Osteoblast (primary cell): ENCODE measurements around the gene TBX10. TPM values are rescaled to one million over a fixed set of nuclear protein-coding genes. Genes with fewer than 3 reads are reported as not detected.
"Not testable (repeated sequence)": the region's sequence is repeated elsewhere in the genome, so short reads cannot be mapped to it uniquely, and the experiment has no call there.

Experiments
- DNase-seq: peaks from one replicate; pipeline ENCODE4 v3.0.0; 2011; ENCODE audit warnings: low spot score, mixed read lengths; ENCODE audit not compliant: insufficient read length; ENCODE audit errors: missing footprints
- H2AFZ ChIP-seq: 2 replicates; pipeline ENCODE4 v1.6.0; 2011; ENCODE audit warnings: mild to moderate bottlenecking, low read length
- H3K27ac ChIP-seq: 2 replicates; pipeline ENCODE4 v1.5.1; 2011; ENCODE audit warnings: mild to moderate bottlenecking, low read depth, low read length, moderate library complexity
- H3K27me3 ChIP-seq: 2 replicates; pipeline ENCODE4 v1.6.0; 2012; ENCODE audit warnings: mild to moderate bottlenecking, control low read depth, inconsistent platforms, low read length, moderate library complexity; ENCODE audit not compliant: insufficient read depth
- H3K36me3 ChIP-seq: 2 replicates; pipeline ENCODE4 v1.5.1; 2011; ENCODE audit warnings: mild to moderate bottlenecking, low read length, control low read depth, moderate library complexity; ENCODE audit not compliant: insufficient read depth
- H3K4me1 ChIP-seq: 2 replicates; pipeline ENCODE4 v1.5.1; 2011; ENCODE audit warnings: mild to moderate bottlenecking, low read length, control low read depth, moderate library complexity; ENCODE audit not compliant: insufficient read depth
- H3K4me2 ChIP-seq: 2 replicates; pipeline ENCODE4 v1.6.0; 2011; ENCODE audit warnings: mild to moderate bottlenecking, low read length; ENCODE audit not compliant: insufficient read depth
- H3K4me3 ChIP-seq: fragments of 200-600 bp; sonication (generic); 3 replicates; pipeline ENCODE4 v1.5.1; 2012; ENCODE audit warnings: mild to moderate bottlenecking, low read length, inconsistent platforms; ENCODE audit not compliant: insufficient read depth
- H3K79me2 ChIP-seq: 2 replicates; pipeline ENCODE4 v1.6.0; 2012; ENCODE audit warnings: mild to moderate bottlenecking, low read length, control low read depth, inconsistent platforms; ENCODE audit not compliant: insufficient read depth
- H3K9me3 ChIP-seq: 2 replicates; pipeline ENCODE4 v1.5.1; 2011; ENCODE audit warnings: low read depth, low read length, control low read depth
- H4K20me1 ChIP-seq: 2 replicates; pipeline ENCODE4 v1.6.0; 2012; ENCODE audit warnings: mild to moderate bottlenecking, low read length, control low read depth; ENCODE audit not compliant: insufficient read depth
- CTCF ChIP-seq: IDR thresholded peaks from 2 replicates; pipeline ENCODE4 v1.5.1; 2011; ENCODE audit warnings: mild to moderate bottlenecking, low read depth, low read length, moderate library complexity; ENCODE audit errors: extremely low read depth
- total RNA-seq: library from RNA; depleted of rRNA; stranded (reverse); fragments of >200 nt; gene quantifications from 2 replicates; pipeline ENCODE4 v1.2.3, GENCODE V29; 2012

Gene TBX10
- total RNA-seq, 1 donor: not detected

GRCh38 chr11:67627812-67628624 is 11.5 kb downstream of the TBX10 start:
- Histone ChIP-seq H4K20me1 (no peaks in the 10 kb centered on the region), H3K4me2 (no peak overlapping the region), H3K36me3 (no peaks in the 10 kb centered on the region), H3K27me3 (no peaks in the 10 kb centered on the region), H3K27ac (no peak overlapping the region), H3K4me1 (peaks cover 5% of the 10 kb centered on the region), H2AFZ (no peak overlapping the region), H3K79me2 (no peaks in the 10 kb centered on the region), H3K4me3 (no peak overlapping the region), H3K9me3 (no peaks in the 10 kb centered on the region)
- DNase-seq: peak; percentile 48
- no peak for TF ChIP-seq CTCF

GRCh38 chr11:67627441-67627811 is 12.1 kb downstream of the TBX10 start:
- Histone ChIP-seq H2AFZ (no peak overlapping the region), H3K9me3 (no peaks in the 10 kb centered on the region), H3K4me2 (no peak overlapping the region), H3K27ac (no peak overlapping the region), H3K79me2 (no peaks in the 10 kb centered on the region), H3K36me3 (no peaks in the 10 kb centered on the region), H3K4me3 (no peak overlapping the region), H4K20me1 (no peaks in the 10 kb centered on the region), H3K4me1 (peaks cover 5% of the 10 kb centered on the region), H3K27me3 (no peaks in the 10 kb centered on the region)
- no peak for TF ChIP-seq CTCF
- DNase-seq: peak; percentile 27

- Histone ChIP-seq H3K4me1 (peaks cover 5% of the 10 kb centered on the region), H3K9me3 (no peaks in the 10 kb centered on the region), H3K36me3 (no peaks in the 10 kb centered on the region), H3K4me2 (no peak overlapping the region), H4K20me1 (no peaks in the 10 kb centered on the region), H3K4me3 (no peak overlapping the region), H3K27ac (no peak overlapping the region), H3K79me2 (no peaks in the 10 kb centered on the region), H2AFZ (no peak overlapping the region), H3K27me3 (no peaks in the 10 kb centered on the region)
- peak; percentile 73 for DNase-seq
- no peak for TF ChIP-seq CTCF
Measured at GRCh38 chr11:67626970-67627369, 12.6 kb downstream of the TBX10 start.

GRCh38 chr11:67626131-67626833 is 13.3 kb downstream of the TBX10 start:
- H3K4me3 ChIP-seq, H2AFZ ChIP-seq: not testable (repeated sequence)

GRCh38 chr11:67623795-67624194 is 15.8 kb downstream of the TBX10 start:
- not testable (repeated sequence) for H3K4me2 ChIP-seq, H3K9me3 ChIP-seq, H3K27me3 ChIP-seq, H2AFZ ChIP-seq, DNase-seq, H4K20me1 ChIP-seq, H3K4me3 ChIP-seq, H3K27ac ChIP-seq, H3K4me1 ChIP-seq, H3K36me3 ChIP-seq, H3K79me2 ChIP-seq

More at GRCh38 chr11:67626131-67626833, 13.3 kb downstream of the TBX10 start:
- not testable (repeated sequence) for H3K36me3 ChIP-seq, H4K20me1 ChIP-seq, H3K27me3 ChIP-seq, H3K79me2 ChIP-seq, DNase-seq, H3K27ac ChIP-seq, H3K4me1 ChIP-seq, H3K4me2 ChIP-seq, H3K9me3 ChIP-seq

- H3K27me3 ChIP-seq, H2AFZ ChIP-seq, DNase-seq, H4K20me1 ChIP-seq, H3K27ac ChIP-seq, H3K79me2 ChIP-seq, H3K4me2 ChIP-seq, H3K9me3 ChIP-seq, H3K36me3 ChIP-seq, H3K4me1 ChIP-seq, H3K4me3 ChIP-seq: not testable (repeated sequence)
Measured at GRCh38 chr11:67622905-67623304, 16.7 kb downstream of the TBX10 start.
